GM12878 (cell line): Measurements from ENCODE around the gene ABCF1. TPM values are rescaled to one million over a fixed set of nuclear protein-coding genes. Genes with fewer than 3 reads are reported as not detected.

Source experiments
- ATAC-seq: fragments of 200-7000 bp; cut with Tn5 transposase; 3 replicates; pipeline ENCODE4 v1.9.1; 2020; ENCODE audit warnings: mild to moderate bottlenecking, moderate library complexity
- BruUV-seq: library from RNA; stranded (reverse); fragments of 400-500 nt; replicated peaks from 2 replicates; lab custom pipeline; 2021; lab: Mats Ljungman, UMichigan
- CTCF ChIA-PET: fragments of 300-600 bp; sonication (Branson Sonifier 250); formaldehyde crosslinking; extraction: SDS; loops from one replicate; lab custom pipeline; 2021; ENCODE audit warnings: inconsistent platforms; lab: Yijun Ruan, JAX
- POLR2A ChIA-PET: fragments of 350-600 bp; formaldehyde crosslinking; extraction: SDS; loops from one replicate; lab custom pipeline; 2021; ENCODE audit warnings: inconsistent platforms; lab: Charles Lee
- RAD21 ChIA-PET: fragments of 300-600 bp; sonication (Branson Sonifier 250); formaldehyde crosslinking; loops from one replicate; lab custom pipeline; 2023; ENCODE audit warnings: antibody characterized with exemption; ENCODE audit not compliant: unreplicated experiment; lab: Charles Lee
- SMC1A ChIA-PET: fragments of 300-600 bp; sonication (Branson Sonifier 250); formaldehyde crosslinking; loops from one replicate; lab custom pipeline; 2023; ENCODE audit not compliant: unreplicated experiment, uncharacterized antibody; lab: Charles Lee
- DNase-seq: peaks from one replicate; pipeline ENCODE4 v3.0.0-alpha.2; 2011; ENCODE audit warnings: low read depth, low spot score
- FAIRE-seq: peaks from 3 replicates; lab custom pipeline; 2011; peaks lifted over from hg19 to GRCh38; lab: Jason Lieb, UNC
- H2AFZ ChIP-seq: 2 replicates; pipeline ENCODE4 v1.6.0; 2011; ENCODE audit warnings: low read depth, low read length, control low read depth; ENCODE audit not compliant: control insufficient read depth
- H3K27ac ChIP-seq: 2 replicates; pipeline ENCODE4 v1.5.1; 2011; ENCODE audit warnings: control low read depth; ENCODE audit not compliant: control insufficient read depth, insufficient read depth
- H3K27me3 ChIP-seq, 2 experiments: replicated peaks in 1 of 2; 2 replicates each; pipeline versions ENCODE4 v1.6.0 to v1.6.1; 2011; ENCODE audit warnings: low read length in 1 of 2; ENCODE audit not compliant: control insufficient read depth in 2 of 2, insufficient read depth in 2 of 2
- H3K36me3 ChIP-seq, 2 experiments: 2 replicates each; pipeline ENCODE4 v1.5.1; 2011; ENCODE audit warnings: low read length in 1 of 2; ENCODE audit not compliant: control insufficient read depth in 2 of 2, insufficient read depth in 2 of 2
- H3K4me1 ChIP-seq: 2 replicates; pipeline ENCODE4 v1.6.1; 2011; ENCODE audit warnings: mild to moderate bottlenecking, low read length, moderate library complexity, mixed read lengths; ENCODE audit not compliant: control insufficient read depth, insufficient read depth
- H3K4me2 ChIP-seq: 2 replicates; pipeline ENCODE4 v1.6.0; 2011; ENCODE audit warnings: control low read depth; ENCODE audit not compliant: control insufficient read depth, insufficient read depth
- H3K4me3 ChIP-seq: fragments of 200-600 bp; sonication (generic); 2 replicates; pipeline ENCODE4 v1.5.1; 2016
- H3K79me2 ChIP-seq: 2 replicates; pipeline ENCODE4 v1.6.0; 2011; ENCODE audit warnings: low read length; ENCODE audit not compliant: control insufficient read depth, insufficient read depth
- H3K9ac ChIP-seq: 2 replicates; pipeline ENCODE4 v1.8.0; 2011; ENCODE audit warnings: low read length, control low read depth, mixed read lengths; ENCODE audit not compliant: control insufficient read depth, insufficient read depth
- H3K9me3 ChIP-seq: replicated peaks from 3 replicates; pipeline ENCODE4 v1.5.1; 2011; ENCODE audit warnings: mild to moderate bottlenecking, low read length; ENCODE audit not compliant: control insufficient read depth, insufficient read depth
- H4K20me1 ChIP-seq: 2 replicates; pipeline ENCODE4 v1.6.0; 2011; ENCODE audit not compliant: control insufficient read depth, insufficient read depth
- ASH2L ChIP-seq: fragments of 300-600, 200-600 bp; sonication (generic); IDR thresholded peaks from 2 replicates; pipeline ENCODE4 v1.6.1; 2017; ENCODE audit warnings: low read depth, mild to moderate bottlenecking, borderline replicate concordance
- IKZF2 ChIP-seq, 2 experiments: fragments of 450-650 bp; IDR thresholded peaks; 2 replicates each; pipeline ENCODE4 v1.6.1; 2017; ENCODE audit warnings: mild to moderate bottlenecking in 2 of 2, moderate library complexity in 2 of 2
- IRF4 ChIP-seq: IDR thresholded peaks from 2 replicates; pipeline ENCODE4 v1.6.1; 2011; ENCODE audit warnings: low read depth, low read length
- JUNB ChIP-seq: IDR thresholded peaks from 2 replicates; pipeline ENCODE4 v1.6.1; 2016; ENCODE audit warnings: antibody characterized with exemption, mild to moderate bottlenecking
- NFYB ChIP-seq: IDR thresholded peaks from 2 replicates; pipeline ENCODE4 v1.6.1; 2011; ENCODE audit warnings: low read depth, mild to moderate bottlenecking, low read length, improper control_type of control experiment, moderate library complexity; ENCODE audit not compliant: insufficient read depth
- NR2F1 ChIP-seq: fragments of 450-650 bp; conservative IDR thresholded peaks from 2 replicates; pipeline ENCODE4 v1.6.1; 2017; ENCODE audit warnings: mild to moderate bottlenecking
- PAX8 ChIP-seq: fragments of 450-650 bp; IDR thresholded peaks from 2 replicates; pipeline ENCODE4 v1.6.1; 2017; ENCODE audit warnings: mild to moderate bottlenecking, moderate library complexity
- POLR2AphosphoS5 ChIP-seq: IDR thresholded peaks from 2 replicates; pipeline ENCODE4 v1.6.1; 2011; ENCODE audit warnings: mild to moderate bottlenecking, low read length, inconsistent platforms
- SMARCA5 ChIP-seq: fragments of 450-650 bp; IDR thresholded peaks from 2 replicates; pipeline ENCODE4 v1.6.1; 2017; ENCODE audit warnings: mild to moderate bottlenecking
- TCF3 ChIP-seq: IDR thresholded peaks from 2 replicates; pipeline ENCODE4 v1.6.1; 2012; ENCODE audit warnings: low read depth, mild to moderate bottlenecking, low read length, borderline replicate concordance; ENCODE audit not compliant: insufficient read depth
- YY1 ChIP-seq: IDR thresholded peaks from 2 replicates; pipeline ENCODE4 v1.6.1; 2011; ENCODE audit warnings: low read depth, mild to moderate bottlenecking, low read length
- ZNF384 ChIP-seq: IDR thresholded peaks from 2 replicates; pipeline ENCODE4 v1.6.1; 2012; ENCODE audit warnings: low read depth, mild to moderate bottlenecking, low read length, improper control_type of control experiment, borderline replicate concordance
- ZSCAN29 ChIP-seq: fragments of 450-650 bp; IDR thresholded peaks from 2 replicates; pipeline ENCODE4 v1.6.1; 2017; ENCODE audit warnings: mild to moderate bottlenecking, moderate library complexity
- WGBS: methylation state at CpG from one replicate; pipeline ENCODE4 v1.1.6; 2016; ENCODE audit warnings: low lambda C conversion rate; ENCODE audit not compliant: insufficient replicate concordance, insufficient coverage; ENCODE audit errors: missing lambda C conversion rate; 5-methylcytosine and 5-hydroxymethylcytosine counted together
- in situ Hi-C: fragments of 300-500 bp; cut with MboI; formaldehyde crosslinking; loops from 9 replicates; pipeline ENCODE4 v1.14.3; 2018; ENCODE audit warnings: mixed read lengths
- intact Hi-C: fragments of 100-400 bp; cut with micrococcal nuclease; formaldehyde crosslinking; loops from one replicate; pipeline ENCODE4 v1.14.2; 2022; ENCODE audit not compliant: unreplicated experiment
- polyA plus RNA-seq, 11 experiments: library from polyadenylated mRNA; depleted of rRNA in 4 of 11; unstranded in 6 of 11; stranded (reverse) in 5 of 11; fragments of >200 nt; fragmentation: Nextera tagmentation in 4 of 11; fragmentation: Illumina TruSeq in 1 of 11; extraction: Ambion mirVana in 4 of 11; extraction: Trizol in 1 of 11; gene quantifications; 1 replicate in 1 of 11; 2 replicates in 10 of 11; pipeline versions ENCODE4 v1.2.1 to v1.2.3, GENCODE V29; 2011 to 2016; ENCODE audit warnings: inconsistent platforms in 2 of 11, missing spikeins in 2 of 11, low read depth in 1 of 11
- total RNA-seq, 4 experiments: library from RNA; depleted of rRNA in 3 of 4; stranded (reverse); fragments of >200 nt in 3 of 4; fragmentation: Illumina TruSeq in 1 of 4; extraction: Trizol in 1 of 4; gene quantifications; 2 replicates each; pipeline versions ENCODE4 v1.2.1 to v1.2.3, GENCODE V29; 2013 to 2021
- TF ChIP-seq, protein P1 (sequence below): IDR thresholded peaks from 2 replicates; pipeline ENCODE4 v1.6.1; 2011; ENCODE audit warnings: mild to moderate bottlenecking, low read depth, low read length, moderate library complexity; ENCODE audit not compliant: insufficient replicate concordance
- TF ChIP-seq, protein P2 (sequence below): fragments of 450-650 bp; IDR thresholded peaks from 2 replicates; pipeline ENCODE4 v1.6.1; 2017; ENCODE audit warnings: mild to moderate bottlenecking, low read depth, inconsistent platforms; ENCODE audit not compliant: poor library complexity, severe bottlenecking
- TF ChIP-seq, protein P3 (sequence below): fragments of 450-650 bp; formaldehyde crosslinking; IDR thresholded peaks from 2 replicates; pipeline ENCODE4 v1.4.0; 2022; ENCODE audit warnings: mild to moderate bottlenecking, moderate library complexity

The ABCF1 gene
- total and polyA plus RNA-seq, 10 of the 15 experiments (the other 5 are each of a cell fraction or from before 2014, with no cell fraction given) = 21.3 to 79.6 (median 55.9) TPM

DNA sequence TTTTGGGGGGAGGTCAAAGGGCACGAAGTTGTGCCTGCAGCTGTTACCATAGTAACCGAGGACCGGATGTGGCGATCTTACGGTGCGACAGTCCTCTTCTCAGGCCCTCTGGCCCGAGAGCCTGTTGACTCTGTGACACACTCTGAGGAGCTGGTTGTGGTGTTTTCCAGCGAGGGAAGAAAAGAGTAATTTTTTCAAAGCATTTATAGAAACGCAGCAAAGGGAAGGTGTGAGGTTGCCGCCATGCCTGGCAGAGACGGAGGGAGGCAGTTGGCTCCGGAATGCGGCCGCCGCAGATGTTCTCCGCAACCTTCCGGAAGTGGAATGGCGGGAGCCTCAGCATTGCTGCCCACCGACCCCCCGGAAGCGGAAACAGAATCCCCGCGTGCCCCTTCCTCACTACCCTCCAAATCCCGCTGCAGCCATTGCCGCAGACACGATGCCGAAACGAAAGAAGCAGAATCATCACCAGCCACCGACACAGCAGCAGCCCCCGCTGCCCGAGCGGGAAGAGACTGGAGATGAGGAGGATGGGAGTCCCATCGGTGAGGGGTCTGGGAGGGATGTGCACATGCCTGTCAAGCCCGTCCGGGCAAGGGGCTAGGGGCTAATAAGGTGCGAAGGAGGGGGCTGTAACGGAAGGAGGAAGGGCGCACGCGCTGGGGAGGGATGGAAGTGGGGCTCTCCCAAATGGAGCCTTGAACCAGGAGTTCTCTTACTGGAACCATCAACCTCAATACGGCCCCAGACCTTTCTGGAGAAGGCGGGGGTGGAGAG, 14.1 kb upstream of the ABCF1 start, which contains the start of gene PRR3:
TSS of gene PRR3 (plus strand) at position 390 of the 777 bp plus-strand sequence. CDS start at position 440, 50 bp downstream.
- peak; percentile 80 for DNase-seq
- Histone ChIP-seq H3K4me2 (peak within 1 kb of the TSS; percentile 92), H3K27me3 (no peaks in the 10 kb centered on the region), H3K9ac (peak within 1 kb of the TSS; percentile 95), H3K27ac (peak within 1 kb of the TSS; percentile 93), H4K20me1 (no peaks in the 10 kb centered on the region), H3K79me2 (peaks cover 27% of the 10 kb centered on the region), H3K9me3 (no peaks in the 10 kb centered on the region), H3K4me1 (peaks cover 8% of the 10 kb centered on the region; the same call in 1 of the 2 replicates), H3K36me3 (peaks cover 7 to 9% of the 10 kb centered on the region in 2 experiments; a peak in 2 of 4 replicates), H2AFZ (peak within 1 kb of the TSS; percentile 95), H3K4me3 (peak within 1 kb of the TSS; percentile 86)
- BruUV-seq = no TSS peak
- intact Hi-C loops (loop anchor here (2.0 to 10.0 kb wide), 4 partner anchors 14 to 232 kb away; partner anchors contain the start of genes ABCF1, MRPS18B, PPP1R10 and RPP21), in situ Hi-C loops (no loop called here)
- ChIA-PET CTCF (interaction anchor here (0.6 to 9.7 kb wide), 9 partner anchors 9 to 319 kb away, joined by 3 to 121 read pairs (median 3); partner anchors contain the start of genes ABCF1 and MRPS18B), SMC1A (interaction anchor here (0.5 to 2.6 kb wide), 10 partner anchors 10 to 905 kb away, joined by 3 to 18 read pairs (median 4); partner anchors contain the start of gene ABCF1), POLR2A (interaction anchor here (0.5 to 3.3 kb wide), 13 partner anchors 8 to 348 kb away, joined by 3 to 25 read pairs (median 5); partner anchors contain the start of genes ABCF1, MDC1, MRPS18B and NRM), RAD21 (interaction anchor here (0.6 to 2.0 kb wide), 5 partner anchors 12 to 115 kb away, joined by 3 to 9 read pairs (median 4); partner anchors contain the start of genes ABCF1 and DHX16)
- FAIRE-seq = peak; percentile 92
- WGBS = 2% methylated on average over 42 of the region's 42 CpGs
- peak; percentile 76 for ATAC-seq
- TF ChIP-seq SMARCA5 = peak; percentile 60; the same call in 1 of the 2 replicates
- TF ChIP-seq NFYB = no peak
- TF ChIP-seq ZSCAN29 = no peak
- TF ChIP-seq JUNB = no peak
- TF ChIP-seq POLR2AphosphoS5 = peak; percentile 81
- TF ChIP-seq, protein P1, sequence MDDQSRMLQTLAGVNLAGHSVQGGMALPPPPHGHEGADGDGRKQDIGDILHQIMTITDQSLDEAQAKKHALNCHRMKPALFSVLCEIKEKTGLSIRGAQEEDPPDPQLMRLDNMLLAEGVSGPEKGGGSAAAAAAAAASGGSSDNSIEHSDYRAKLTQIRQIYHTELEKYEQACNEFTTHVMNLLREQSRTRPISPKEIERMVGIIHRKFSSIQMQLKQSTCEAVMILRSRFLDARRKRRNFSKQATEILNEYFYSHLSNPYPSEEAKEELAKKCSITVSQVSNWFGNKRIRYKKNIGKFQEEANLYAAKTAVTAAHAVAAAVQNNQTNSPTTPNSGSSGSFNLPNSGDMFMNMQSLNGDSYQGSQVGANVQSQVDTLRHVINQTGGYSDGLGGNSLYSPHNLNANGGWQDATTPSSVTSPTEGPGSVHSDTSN = no peak
- TF ChIP-seq PAX8 = no peak
- TF ChIP-seq NR2F1 = no peak
- TF ChIP-seq, protein P2, sequence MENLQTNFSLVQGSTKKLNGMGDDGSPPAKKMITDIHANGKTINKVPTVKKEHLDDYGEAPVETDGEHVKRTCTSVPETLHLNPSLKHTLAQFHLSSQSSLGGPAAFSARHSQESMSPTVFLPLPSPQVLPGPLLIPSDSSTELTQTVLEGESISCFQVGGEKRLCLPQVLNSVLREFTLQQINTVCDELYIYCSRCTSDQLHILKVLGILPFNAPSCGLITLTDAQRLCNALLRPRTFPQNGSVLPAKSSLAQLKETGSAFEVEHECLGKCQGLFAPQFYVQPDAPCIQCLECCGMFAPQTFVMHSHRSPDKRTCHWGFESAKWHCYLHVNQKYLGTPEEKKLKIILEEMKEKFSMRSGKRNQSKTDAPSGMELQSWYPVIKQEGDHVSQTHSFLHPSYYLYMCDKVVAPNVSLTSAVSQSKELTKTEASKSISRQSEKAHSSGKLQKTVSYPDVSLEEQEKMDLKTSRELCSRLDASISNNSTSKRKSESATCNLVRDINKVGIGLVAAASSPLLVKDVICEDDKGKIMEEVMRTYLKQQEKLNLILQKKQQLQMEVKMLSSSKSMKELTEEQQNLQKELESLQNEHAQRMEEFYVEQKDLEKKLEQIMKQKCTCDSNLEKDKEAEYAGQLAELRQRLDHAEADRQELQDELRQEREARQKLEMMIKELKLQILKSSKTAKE = no peak
- TF ChIP-seq ASH2L = peak; percentile 77; the same call in 1 of the 2 replicates
- TF ChIP-seq, protein P3, sequence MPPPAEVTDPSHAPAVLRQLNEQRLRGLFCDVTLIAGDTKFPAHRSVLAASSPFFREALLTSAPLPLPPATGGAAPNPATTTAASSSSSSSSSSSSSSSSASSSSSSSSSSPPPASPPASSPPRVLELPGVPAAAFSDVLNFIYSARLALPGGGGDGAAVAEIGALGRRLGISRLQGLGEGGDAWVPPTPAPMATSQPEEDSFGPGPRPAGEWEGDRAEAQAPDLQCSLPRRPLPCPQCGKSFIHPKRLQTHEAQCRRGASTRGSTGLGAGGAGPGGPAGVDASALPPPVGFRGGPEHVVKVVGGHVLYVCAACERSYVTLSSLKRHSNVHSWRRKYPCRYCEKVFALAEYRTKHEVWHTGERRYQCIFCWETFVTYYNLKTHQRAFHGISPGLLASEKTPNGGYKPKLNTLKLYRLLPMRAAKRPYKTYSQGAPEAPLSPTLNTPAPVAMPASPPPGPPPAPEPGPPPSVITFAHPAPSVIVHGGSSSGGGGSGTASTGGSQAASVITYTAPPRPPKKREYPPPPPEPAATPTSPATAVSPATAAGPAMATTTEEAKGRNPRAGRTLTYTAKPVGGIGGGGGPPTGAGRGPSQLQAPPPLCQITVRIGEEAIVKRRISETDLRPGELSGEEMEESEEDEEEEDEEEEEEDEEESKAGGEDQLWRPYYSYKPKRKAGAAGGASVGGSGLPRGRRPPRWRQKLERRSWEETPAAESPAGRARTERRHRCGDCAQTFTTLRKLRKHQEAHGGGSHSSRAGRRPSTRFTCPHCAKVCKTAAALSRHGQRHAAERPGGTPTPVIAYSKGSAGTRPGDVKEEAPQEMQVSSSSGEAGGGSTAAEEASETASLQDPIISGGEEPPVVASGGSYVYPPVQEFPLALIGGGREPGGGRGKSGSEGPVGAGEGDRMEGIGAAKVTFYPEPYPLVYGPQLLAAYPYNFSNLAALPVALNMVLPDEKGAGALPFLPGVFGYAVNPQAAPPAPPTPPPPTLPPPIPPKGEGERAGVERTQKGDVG (CRISPR knock-in tag) = no peak
- peak in 1 of 2 experiments; percentile 41; a peak in 2 of 4 replicates for TF ChIP-seq IKZF2 (IDR thresholded peaks at IDR 0.05)
- TF ChIP-seq TCF3 = 0 out of 2 replicates have a peak, but pooled peaks have one; percentile 5
- TF ChIP-seq YY1 = peak; percentile 93
- peak; percentile 18; the same call in 1 of the 2 replicates for TF ChIP-seq IRF4
- no peak for TF ChIP-seq ZNF384
